HG03342 (cell line): ENCODE measurements around the gene MGME1.
"Not testable (repeated sequence)": the region's sequence is repeated elsewhere in the genome, so short reads cannot be mapped to it uniquely, and the experiment has no call there.

Experiments
- ATAC-seq: cut with Tn5 transposase; IDR thresholded peaks from one replicate; pipeline ENCODE4 v1.9.1; 2021; ENCODE audit warnings: mild to moderate bottlenecking, moderate library complexity; ENCODE audit not compliant: unreplicated experiment

Gene MGME1

GRCh38 chr20:17958373-17959256 is 10.2 kb upstream of the MGME1 start:
- ATAC-seq = no peak

- ATAC-seq = no peak
Observed at GRCh38 chr20:17959257-17959627, 9.6 kb upstream of the MGME1 start.

- not testable (repeated sequence) for ATAC-seq
Observed at GRCh38 chr20:17960400-17960885, 8.4 kb upstream of the MGME1 start.

GRCh38 chr20:17960927-17961586 is 7.8 kb upstream of the MGME1 start:
- ATAC-seq = peak; percentile 34

- no peak for ATAC-seq
Observed at GRCh38 chr20:17961587-17961940, 7.3 kb upstream of the MGME1 start.

GRCh38 chr20:17963114-17963897 is 5.5 kb upstream of the MGME1 start:
- ATAC-seq = no peak

GRCh38 chr20:17964073-17964472 is 4.7 kb upstream of the MGME1 start:
- no peak for ATAC-seq

GRCh38 chr20:17964632-17965031 is 4.2 kb upstream of the MGME1 start:
- no peak for ATAC-seq

GRCh38 chr20:17965042-17965697 is 3.6 kb upstream of the MGME1 start:
- ATAC-seq = no peak

- ATAC-seq = no peak
Observed at GRCh38 chr20:17966432-17967310, 2.1 kb upstream of the MGME1 start.

- peak; percentile 2 for ATAC-seq
Observed at GRCh38 chr20:17967521-17968365, 1.1 kb upstream of the MGME1 start.

GRCh38 chr20:17969278-17969883 is 563 bp downstream of the MGME1 start:
- peak; percentile 7 for ATAC-seq

GRCh38 chr20:17969884-17970409 is 1.1 kb downstream of the MGME1 start:
- no peak for ATAC-seq

- ATAC-seq = no peak
Observed at GRCh38 chr20:17971300-17972013, 2.6 kb downstream of the MGME1 start.

- no peak for ATAC-seq
Observed at GRCh38 chr20:17972121-17972520, 3.3 kb downstream of the MGME1 start.

- no peak for ATAC-seq
Observed at GRCh38 chr20:17976305-17976704, 7.5 kb downstream of the MGME1 start.

GRCh38 chr20:17985388-17986018 is 16.7 kb downstream of the MGME1 start:
- no peak for ATAC-seq
